TTC549 (cell line): ENCODE data around the gene RAB4B.
A peak's percentile ranks its signal among the peaks of the same experiment; 100 is the strongest.
"Not testable (repeated sequence)": the region's sequence is repeated elsewhere in the genome, so short reads cannot be mapped to it uniquely, and the experiment has no call there.

Experiments
- FAIRE-seq: peaks from 2 replicates; lab custom pipeline; 2012; peaks lifted over from hg19 to GRCh38; lab: Jason Lieb, UNC

RAB4B gene

DNA sequence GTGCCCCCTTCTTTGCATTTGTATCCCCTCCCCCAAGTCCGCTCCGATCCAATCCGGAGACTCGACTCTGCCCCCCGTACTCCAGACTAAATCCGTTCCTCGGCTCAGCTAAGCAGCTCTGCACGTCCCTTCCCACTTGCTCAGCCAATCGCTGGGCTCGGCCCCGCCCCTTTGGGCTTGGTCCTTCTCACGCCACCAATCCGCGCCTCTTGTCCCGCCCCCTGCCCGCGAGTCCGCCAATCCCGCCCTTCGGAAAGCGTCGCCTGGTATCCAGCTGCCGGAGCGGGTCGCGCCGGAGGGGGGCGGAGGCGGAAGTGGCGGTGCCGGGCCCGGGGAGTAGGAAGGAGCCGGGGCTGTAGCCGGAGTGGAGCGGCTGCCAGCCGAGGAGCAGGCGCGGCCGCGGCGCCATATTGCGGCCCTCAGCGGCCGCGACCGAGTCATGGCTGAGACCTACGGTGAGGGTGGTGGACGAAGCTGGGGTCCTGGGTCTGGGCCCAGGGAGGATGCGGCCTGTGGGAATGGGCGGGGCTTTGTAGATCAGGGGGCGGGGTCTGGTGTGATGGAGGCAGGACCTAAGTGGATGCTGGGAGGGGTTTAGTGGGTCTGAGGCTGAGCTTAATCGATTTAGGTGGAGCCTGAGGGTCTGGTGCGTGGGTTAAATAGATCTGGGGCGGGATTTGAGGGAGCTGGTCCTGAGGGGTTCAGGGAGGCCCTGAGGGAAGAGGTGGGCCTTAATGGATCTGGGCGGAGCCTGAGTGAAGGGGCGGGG lies at the start of gene RAB4B:
TSS of gene RAB4B (plus strand) at position 311 of the 769 bp plus-strand sequence. CDS start at position 440, 129 bp downstream.
- FAIRE-seq: peak; percentile 90

DNA sequence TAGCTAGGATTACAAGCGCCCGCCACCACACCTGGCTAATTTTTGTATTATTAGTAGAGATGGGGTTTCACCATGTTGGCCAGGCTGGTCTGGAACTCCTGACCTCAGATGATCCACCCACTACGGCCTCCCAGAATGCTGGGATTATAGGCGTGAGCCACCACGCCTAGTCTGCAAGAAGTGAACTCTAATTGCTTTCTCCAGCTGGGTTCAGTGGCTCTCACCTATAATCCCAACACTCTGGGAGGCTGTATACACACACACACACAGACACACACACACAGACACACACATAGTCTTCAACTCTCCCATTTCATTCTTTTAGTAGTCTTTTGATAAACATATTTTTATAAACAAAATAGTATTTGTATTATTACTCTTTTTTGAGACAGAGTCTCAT lies 48.0 kb upstream of the RAB4B start:
- FAIRE-seq: not testable (repeated sequence)

DNA sequence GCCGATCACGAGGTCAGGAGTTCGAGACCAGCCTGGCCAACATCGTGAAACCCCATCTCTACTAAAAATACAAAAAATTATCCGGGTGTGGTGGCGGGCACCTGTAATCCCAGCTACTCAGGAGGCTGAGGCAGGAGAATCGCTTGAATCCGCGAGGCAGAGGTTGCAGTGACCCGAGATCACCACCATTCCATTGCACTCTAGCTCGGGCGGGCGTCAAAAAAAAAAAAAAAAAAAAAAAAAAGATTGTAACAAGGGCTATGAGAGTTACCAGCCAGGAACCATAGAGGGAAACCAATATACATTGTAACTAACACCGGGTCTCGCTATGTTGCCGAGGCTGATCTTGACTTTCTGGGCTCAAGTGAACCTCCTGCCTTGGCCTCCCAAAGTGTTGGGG lies 45.7 kb upstream of the RAB4B start:
- not testable (repeated sequence) for FAIRE-seq

DNA sequence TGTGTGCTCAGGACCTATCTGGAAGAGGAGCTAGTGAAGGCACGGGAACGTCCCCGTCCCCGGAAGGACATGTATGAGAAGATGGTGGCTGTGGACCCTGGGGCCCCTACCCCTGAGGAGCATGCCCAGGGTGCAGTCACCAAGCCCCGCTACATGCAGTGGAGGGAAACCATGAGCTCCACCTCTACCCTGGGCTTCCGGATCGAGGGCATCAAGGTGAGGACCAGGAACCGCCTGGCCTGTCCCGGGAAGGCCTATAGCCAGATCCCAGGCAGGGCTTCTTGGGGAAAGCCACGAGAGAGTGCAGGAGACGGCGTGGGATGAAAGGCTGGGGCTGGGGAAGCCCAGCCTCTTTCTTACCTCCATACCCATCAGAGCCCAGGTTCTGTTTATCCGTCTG lies 44.9 kb upstream of the RAB4B start:
- no peak for FAIRE-seq

DNA sequence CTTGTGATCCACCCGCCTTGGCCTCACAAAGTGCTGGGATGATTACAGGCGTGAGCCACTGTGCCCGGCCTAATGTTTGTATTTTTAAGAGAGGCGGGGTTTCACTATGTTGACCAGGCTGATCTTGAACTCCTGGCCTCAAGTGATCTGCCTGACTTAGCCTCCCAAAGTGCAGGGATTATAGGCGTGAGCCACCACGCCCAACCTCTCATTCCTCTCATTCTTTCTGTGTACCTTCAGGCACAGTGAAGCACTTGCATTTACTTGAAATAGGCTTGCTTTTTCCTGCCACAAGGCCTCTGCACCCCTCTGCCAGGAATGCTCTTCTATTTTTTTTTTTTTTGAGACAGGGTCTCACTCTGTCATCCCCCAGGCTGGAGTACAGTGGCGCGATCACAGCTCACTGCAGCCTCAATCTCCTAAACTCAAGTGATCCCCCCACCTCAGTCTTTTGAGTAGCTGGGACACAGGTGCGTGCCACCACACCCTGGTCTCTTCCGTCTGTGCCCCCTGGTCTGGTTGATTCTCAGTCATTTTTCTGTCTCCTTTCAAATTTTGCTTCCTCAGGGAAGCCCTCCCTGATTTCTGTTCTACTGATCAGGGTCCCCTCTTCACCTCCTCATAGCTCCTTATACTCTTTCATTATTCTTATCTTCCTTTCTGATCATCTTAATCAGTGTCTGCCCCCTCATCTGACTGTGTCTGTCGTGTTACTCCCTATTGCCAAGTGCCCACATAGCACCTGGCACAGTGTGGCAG lies 42.9 kb upstream of the RAB4B start:
- FAIRE-seq: no peak

DNA sequence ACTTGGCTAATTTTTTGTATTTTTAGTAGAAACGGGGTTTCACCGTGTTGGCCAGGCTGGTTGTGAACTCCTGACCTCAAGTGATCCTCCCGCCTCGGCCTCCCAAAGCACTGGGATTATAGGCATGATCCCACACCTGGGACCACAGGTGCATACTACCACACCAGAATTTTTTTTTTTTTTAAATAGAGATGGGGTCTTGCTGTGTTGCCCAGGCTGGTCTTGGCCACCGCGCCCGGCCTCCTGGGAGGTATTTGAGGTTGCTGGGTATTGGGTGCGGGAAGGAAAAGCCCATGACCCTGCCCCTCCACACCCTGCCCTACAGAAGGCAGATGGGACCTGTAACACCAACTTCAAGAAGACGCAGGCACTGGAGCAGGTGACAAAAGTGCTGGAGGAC lies 41.4 kb upstream of the RAB4B start:
- FAIRE-seq: no peak

- no peak for FAIRE-seq
Measured at GRCh38 chr19:40737102-40737644, 40.9 kb upstream of the RAB4B start.

GRCh38 chr19:40739030-40739839 lies 38.8 kb upstream of the RAB4B start:
- FAIRE-seq: no peak

GRCh38 chr19:40739871-40740703 lies 38.0 kb upstream of the RAB4B start:
- FAIRE-seq: no peak

GRCh38 chr19:40740747-40741146 lies 37.3 kb upstream of the RAB4B start:
- FAIRE-seq: no peak

DNA sequence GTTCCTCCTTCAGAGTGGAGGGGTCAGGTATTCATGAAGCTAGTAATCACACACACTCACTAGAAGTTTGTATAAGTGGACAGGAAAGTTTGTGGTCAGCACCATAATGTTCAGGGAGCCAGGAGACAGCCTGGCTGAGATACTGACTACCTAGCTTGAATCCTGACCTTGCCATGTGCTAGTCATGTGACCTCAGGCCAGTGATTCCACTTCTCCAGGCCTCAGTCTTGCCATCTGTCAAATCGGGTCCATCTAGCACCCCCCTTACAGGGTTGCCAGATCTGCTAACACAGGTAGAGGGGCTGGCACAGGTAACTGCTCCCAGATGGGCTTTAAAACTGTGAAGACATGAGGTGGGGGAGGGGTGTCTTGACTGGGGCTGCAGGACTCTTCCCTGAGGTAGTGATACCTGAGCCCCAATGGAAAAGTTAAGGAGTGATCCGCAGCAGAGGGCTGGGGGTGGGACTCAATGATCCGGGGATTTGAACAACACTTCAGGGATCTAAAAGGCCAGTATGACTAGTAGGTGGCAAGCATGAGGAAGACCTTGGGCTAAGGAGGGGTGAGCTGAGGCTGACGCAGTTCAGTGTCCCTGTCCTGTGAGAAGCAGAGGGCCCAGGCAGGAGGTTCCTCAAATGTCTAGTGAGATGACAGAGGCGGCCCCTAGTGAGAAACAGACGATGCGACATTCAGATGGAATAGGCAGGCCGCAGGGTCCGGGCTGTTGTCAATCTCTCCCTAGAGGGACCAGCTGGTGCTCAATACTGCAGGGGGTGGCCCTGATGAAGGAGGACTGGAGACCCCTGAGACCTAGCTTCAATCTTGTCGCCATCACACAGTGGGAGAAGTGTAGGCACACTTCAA lies 36.3 kb upstream of the RAB4B start:
- no peak for FAIRE-seq

DNA sequence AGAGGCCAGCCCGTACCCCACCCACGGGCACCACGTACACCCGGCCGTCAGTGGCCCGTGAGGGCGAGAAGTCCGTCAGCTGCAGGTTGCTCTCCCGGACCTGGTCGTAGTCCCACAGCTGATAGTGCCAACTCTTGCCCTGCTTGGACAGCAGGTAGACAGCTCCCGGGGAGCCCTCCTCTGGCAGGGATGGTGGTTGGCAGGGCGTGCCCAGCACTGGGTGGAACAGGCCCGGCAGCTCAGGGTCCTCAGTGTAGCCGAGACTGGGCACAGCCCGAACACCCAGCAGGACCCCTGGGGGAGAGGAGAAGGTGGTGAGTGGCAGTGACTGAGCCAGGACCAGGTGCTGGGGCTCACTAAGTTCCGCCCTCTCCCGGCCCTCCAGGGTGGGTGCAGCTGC lies 35.6 kb upstream of the RAB4B start:
- no peak for FAIRE-seq

DNA sequence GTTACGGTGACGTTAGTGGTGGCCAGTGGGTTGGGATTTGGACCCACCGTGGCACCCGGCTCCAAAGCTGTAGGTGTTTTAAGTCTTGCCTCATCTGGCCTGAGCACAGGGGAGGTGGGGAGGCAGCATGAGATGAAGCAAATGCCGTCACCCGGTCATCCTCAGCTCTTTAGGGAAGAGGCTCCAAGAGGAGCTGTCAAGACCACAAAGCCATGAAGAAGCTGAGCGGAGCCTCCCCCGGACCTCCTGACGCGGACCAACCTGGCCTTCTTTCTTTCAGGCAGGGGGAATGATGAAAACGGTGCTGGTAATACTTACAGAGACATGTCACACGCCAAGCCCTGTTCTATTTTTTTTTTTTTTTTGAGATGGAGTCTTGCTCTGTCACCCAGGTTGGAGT lies 35.2 kb upstream of the RAB4B start:
- no peak for FAIRE-seq

GRCh38 chr19:40743926-40744325 lies 34.1 kb upstream of the RAB4B start:
- FAIRE-seq: no peak

- no peak for FAIRE-seq
Measured at GRCh38 chr19:40744554-40745401, 33.3 kb upstream of the RAB4B start.

DNA sequence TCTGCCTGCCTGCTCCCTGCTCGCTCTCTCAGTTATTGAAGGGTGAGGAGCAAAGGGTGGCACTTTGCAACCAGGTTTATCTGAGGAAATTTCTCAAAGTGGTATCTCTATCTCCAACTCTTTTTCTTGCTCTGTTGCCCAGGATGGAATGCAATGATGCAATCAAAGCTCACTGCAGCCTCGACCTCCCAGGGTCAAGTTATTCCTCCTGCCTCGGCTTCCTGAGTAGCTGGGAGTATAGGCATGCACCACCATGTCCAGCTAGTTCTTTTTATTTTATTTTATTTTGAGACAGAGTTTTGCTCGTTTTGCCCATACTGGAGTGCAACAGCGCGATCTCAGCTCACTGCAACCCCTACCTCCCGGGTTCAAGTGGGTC lies 32.7 kb upstream of the RAB4B start:
- FAIRE-seq: no peak

GRCh38 chr19:40747536-40747935 lies 30.5 kb upstream of the RAB4B start:
- FAIRE-seq: no peak

DNA sequence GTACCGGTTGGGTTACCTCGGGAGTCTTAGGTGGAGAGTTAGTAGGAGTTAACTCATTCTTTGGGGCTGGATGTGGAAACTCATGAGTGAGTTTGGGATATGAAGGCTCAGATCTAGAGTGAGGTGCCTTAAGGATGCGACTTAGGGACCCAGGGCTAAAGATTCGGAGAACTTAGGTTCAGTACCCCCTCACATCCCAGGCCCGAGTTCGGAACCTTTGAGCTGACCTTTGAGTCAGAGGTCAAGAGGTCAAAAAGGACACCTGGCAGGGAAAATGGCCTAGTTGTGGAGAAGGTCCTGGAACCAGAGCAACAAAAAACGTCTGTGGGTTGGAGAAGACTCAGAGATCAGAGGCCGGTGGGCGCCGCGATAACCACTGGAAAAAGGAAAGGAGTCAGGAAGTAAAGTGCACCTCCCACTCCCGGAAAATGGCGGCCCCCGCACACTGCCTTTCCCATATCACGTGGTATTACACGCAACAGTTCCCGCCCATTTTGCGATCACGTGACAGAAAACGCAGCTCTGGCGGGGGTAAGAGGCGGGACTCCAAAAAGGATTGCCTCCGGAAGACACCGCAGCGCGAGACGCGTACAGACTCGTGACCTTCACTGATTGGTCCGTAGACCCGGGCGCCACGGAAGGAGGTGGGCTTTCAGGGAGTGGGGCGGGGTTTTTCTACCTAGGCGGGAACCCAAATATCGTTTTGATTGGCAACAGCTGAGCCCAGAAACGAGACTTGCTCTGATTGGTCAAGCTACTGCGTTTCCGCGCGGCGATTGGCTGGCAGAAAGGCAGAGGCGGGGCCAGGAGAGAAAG lies 27.8 kb upstream of the RAB4B start, which contains the start of gene ACTMAP:
TSS of gene ACTMAP (minus strand) at position 420 of the 816 bp plus-strand sequence. CDS start 674 bp downstream, outside the sequence.
- FAIRE-seq: peak; percentile 97
